Right lobe of liver (tissue), 6 donors: Measurements from ENCODE around the gene CTSC. TPM values are rescaled to one million over a fixed set of nuclear protein-coding genes. Genes with fewer than 3 reads are reported as not detected.

Experiments used
- ATAC-seq, 4 donors: fragments of 200-7000 bp; cut with Tn5 transposase; one replicate each; pipeline ENCODE4 v1.9.1; 2020; ENCODE audit warnings: mild to moderate bottlenecking in 4 of 4, moderate library complexity in 4 of 4
- DNase-seq, 3 donors: peaks; one replicate each; pipeline ENCODE4 v3.0.0-alpha.2; 2020
- H3K27ac ChIP-seq, 3 donors: fragments of 200-600 bp; one replicate each; pipeline ENCODE4 v1.8.0; 2022
- H3K27me3 ChIP-seq, 2 donors: fragments of 200-600 bp; one replicate each; pipeline ENCODE4 v1.8.0; 2022
- H3K36me3 ChIP-seq, 4 donors: fragments of 200-600 bp; sonication (generic) in 1 of 4; one replicate each; pipeline versions ENCODE4 v1.5.1 to v1.8.0; 2017 to 2022; ENCODE audit warnings: control low read depth in 1 of 4
- H3K4me1 ChIP-seq, 4 donors: fragments of 200-600 bp; sonication (generic) in 1 of 4; one replicate each; pipeline versions ENCODE4 v1.5.1 to v1.8.0; 2017 to 2022; ENCODE audit warnings: control low read depth in 1 of 4
- H3K4me3 ChIP-seq, 3 donors: fragments of 200-600 bp; one replicate each; pipeline ENCODE4 v1.8.0; 2022
- H3K9me3 ChIP-seq, 4 donors: fragments of 200-600 bp; sonication (generic) in 1 of 4; one replicate each; pipeline versions ENCODE4 v1.5.1 to v1.8.0; 2017 to 2022; ENCODE audit warnings: control low read depth in 1 of 4
- CTCF ChIP-seq, 4 donors: fragments of 200-600 bp in 3 of 4; fragments of 450-650 bp in 1 of 4; IDR thresholded peaks; one replicate each; pipeline versions ENCODE4 v1.5.1 to v1.8.0; 2016 to 2022; ENCODE audit warnings: antibody characterized with exemption in 4 of 4, mild to moderate bottlenecking in 2 of 4
- POLR2A ChIP-seq: fragments of 450-650 bp; IDR thresholded peaks from one replicate; pipeline ENCODE4 v1.6.1; 2017; ENCODE audit warnings: antibody characterized with exemption, mild to moderate bottlenecking
- whole genome bisulfite sequencing: methylation state at CpG from one replicate; pipeline ENCODE4 v1.1.6; 2018; ENCODE audit warnings: low coverage, low lambda C conversion rate; ENCODE audit not compliant: insufficient coverage; ENCODE audit errors: missing lambda C conversion rate; 5-methylcytosine and 5-hydroxymethylcytosine counted together
- intact Hi-C, 2 donors: fragments of 100-400 bp; cut with DNase I; formaldehyde crosslinking; loops; one replicate each; pipeline versions ENCODE4 v1.11.2 to v1.14.1; 2022
- total RNA-seq, 6 experiments: library from RNA; depleted of rRNA in 2 of 6; stranded (reverse); fragments of >200 nt in 2 of 6; fragmentation: NEBNext Ultra II Directional in 3 of 6; extraction: Animal tissue kit (Norgen Biotek cat#: 25700) in 3 of 6; gene quantifications; one replicate each; pipeline versions ENCODE4 v1.1.0 to v1.2.4, GENCODE V29; 2016 to 2023
- donor health status: DM: no; HTN: yes; CAD: no.
- donor health status: DM: no; HTN: no; CAD: no.
- donor health status: DM: no; HTN: no; CAD: no.
- donor health status: DM: no; HTN: yes; CAD: no.
- donor health status: DM: no; HTN: yes; CAD: no.

The CTSC gene
- total RNA-seq, 6 experiments from 2014 or later = 20.1 to 68.0 (median 42.8) TPM

- no peaks in the 10 kb centered on the region for H3K36me3 ChIP-seq
- DNase-seq (no peak), ATAC-seq (no peak)
- H3K9me3 ChIP-seq = no peaks in the 10 kb centered on the region
- 59% methylated on average over 2 of the region's 2 CpGs for WGBS
- H3K4me3 ChIP-seq = no peak overlapping the region
- H3K27ac ChIP-seq = no peak overlapping the region
- no peak for TF ChIP-seq POLR2A
- TF ChIP-seq CTCF (IDR thresholded peaks at IDR 0.05) = no peak
- no peaks in the 10 kb centered on the region for H3K4me1 ChIP-seq
- H3K27me3 ChIP-seq = no peaks in the 10 kb centered on the region
- intact Hi-C loops = no loop called here
These were observed 7.3 kb upstream of the CTSC start for GRCh38 chr11:88344869-88345268.

- no peak overlapping the region for H3K4me3 ChIP-seq
- intact Hi-C loops = no loop called here
- DNase-seq = no peak
- H3K36me3 ChIP-seq = no peaks in the 10 kb centered on the region
- H3K9me3 ChIP-seq = no peaks in the 10 kb centered on the region
- no peak for ATAC-seq
- no peak overlapping the region for H3K27ac ChIP-seq
- H3K27me3 ChIP-seq = no peaks in the 10 kb centered on the region
- H3K4me1 ChIP-seq = no peaks in the 10 kb centered on the region
- WGBS = 80% methylated on average over 2 of the region's 4 CpGs
- TF ChIP-seq POLR2A = no peak
- no peak for TF ChIP-seq CTCF (IDR thresholded peaks at IDR 0.05)
These were observed 4.2 kb upstream of the CTSC start for GRCh38 chr11:88341522-88342251.

GRCh38 chr11:88340366-88340935 is 2.9 kb upstream of the CTSC start:
- H3K4me1 ChIP-seq = no peaks in the 10 kb centered on the region
- ATAC-seq (no peak), DNase-seq (no peak)
- H3K9me3 ChIP-seq = no peaks in the 10 kb centered on the region
- H3K27me3 ChIP-seq = no peaks in the 10 kb centered on the region
- H3K36me3 ChIP-seq = no peaks in the 10 kb centered on the region
- no peak overlapping the region for H3K27ac ChIP-seq
- 82% methylated on average over 3 of the region's 3 CpGs for WGBS
- H3K4me3 ChIP-seq = no peak overlapping the region
- TF ChIP-seq POLR2A (no peak), CTCF (IDR thresholded peaks at IDR 0.05) (no peak)
- intact Hi-C loops = no loop called here

- peak overlapping the region; percentile 83 to 92 (median 85) for H3K4me3 ChIP-seq
- TF ChIP-seq CTCF (IDR thresholded peaks at IDR 0.05) (no peak), POLR2A (no peak)
- H3K9me3 ChIP-seq = no peaks in the 10 kb centered on the region
- no peaks in the 10 kb centered on the region for H3K27me3 ChIP-seq
- H3K27ac ChIP-seq = peak overlapping the region; percentile 66 to 83 (median 67)
- ATAC-seq (peak; percentile 69 to 80 (median 78)), DNase-seq (peak; percentile 65 to 68 (median 66))
- H3K4me1 ChIP-seq = no peaks in the 10 kb centered on the region
- intact Hi-C loops = no loop called here
- WGBS = 2% methylated on average over 15 of the region's 15 CpGs
- peaks cover 0 to 11% (median 2%) of the 10 kb centered on the region in 4 donors for H3K36me3 ChIP-seq
These were observed 592 bp upstream of the CTSC start for GRCh38 chr11:88337987-88338668.
